Left hindlimb (tissue), 1 donor: Measurements from ENCODE around the gene L3MBTL4.
"Not testable (repeated sequence)": the region's sequence is repeated elsewhere in the genome, so short reads cannot be mapped to it uniquely, and the experiment has no call there.

Source experiments
- DNase-seq: peaks from one replicate; pipeline ENCODE4 v3.0.0-alpha.2; 2018

L3MBTL4 gene

DNA sequence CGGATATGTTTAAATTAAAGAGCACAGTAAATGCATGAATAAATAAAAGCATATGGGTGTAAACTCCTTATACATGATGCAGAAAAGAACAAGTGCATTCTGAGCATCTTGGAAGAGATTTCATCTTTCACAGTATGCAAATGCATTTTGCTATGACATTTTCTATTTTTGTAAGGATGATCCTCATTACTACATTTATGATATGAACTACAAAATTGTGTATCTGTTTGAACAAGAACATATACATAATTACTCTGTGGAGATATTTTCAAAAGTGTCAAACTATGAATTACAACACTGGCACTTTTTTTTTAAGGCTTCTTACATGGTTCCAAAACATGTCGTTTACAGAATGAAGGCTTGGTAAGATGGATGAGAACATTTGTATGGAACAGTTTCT lies 335.3 kb downstream of the L3MBTL4 start:
- no peak for DNase-seq

DNA sequence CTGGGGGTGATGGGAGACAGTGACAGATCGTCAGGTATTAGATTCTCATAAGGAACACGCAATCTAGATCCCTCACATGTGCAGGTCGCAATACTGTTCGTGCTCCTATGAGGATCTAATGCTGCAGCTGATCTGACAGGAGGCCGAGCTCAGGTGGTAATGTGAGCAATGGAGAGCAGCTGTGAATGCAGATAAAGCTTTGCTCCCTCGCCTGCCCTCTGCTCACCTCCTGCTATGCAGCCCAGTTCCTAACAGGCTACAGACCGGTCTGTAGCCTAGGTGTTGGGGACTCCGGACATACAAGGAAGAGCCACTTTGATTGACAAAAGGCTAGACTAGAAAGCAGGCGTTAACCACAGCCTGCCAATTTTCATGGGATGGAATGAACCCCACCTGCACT lies 335.8 kb downstream of the L3MBTL4 start:
- no peak for DNase-seq

GRCh38 chr18:6072423-6072822 lies 342.3 kb downstream of the L3MBTL4 start:
- not testable (repeated sequence) for DNase-seq

DNA sequence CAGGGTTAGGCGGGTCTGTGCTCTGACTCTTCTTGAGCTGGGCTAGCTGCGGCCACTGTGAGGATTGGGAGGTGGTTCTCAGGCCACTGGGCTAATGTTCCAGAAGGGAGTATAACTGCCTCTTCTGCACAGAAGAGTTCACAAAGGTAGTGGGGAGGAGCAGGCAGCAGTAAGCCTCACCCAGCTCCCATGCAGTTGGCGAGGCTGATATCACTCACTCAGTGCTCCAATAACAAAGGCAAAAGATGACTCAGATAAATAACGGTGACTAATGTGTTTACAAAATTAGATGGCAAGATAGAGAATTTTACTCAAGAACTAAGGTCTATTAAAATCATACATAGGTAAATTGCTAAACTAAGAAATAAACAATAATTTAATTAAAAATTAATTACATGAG lies 345.2 kb downstream of the L3MBTL4 start:
- no peak for DNase-seq

DNA sequence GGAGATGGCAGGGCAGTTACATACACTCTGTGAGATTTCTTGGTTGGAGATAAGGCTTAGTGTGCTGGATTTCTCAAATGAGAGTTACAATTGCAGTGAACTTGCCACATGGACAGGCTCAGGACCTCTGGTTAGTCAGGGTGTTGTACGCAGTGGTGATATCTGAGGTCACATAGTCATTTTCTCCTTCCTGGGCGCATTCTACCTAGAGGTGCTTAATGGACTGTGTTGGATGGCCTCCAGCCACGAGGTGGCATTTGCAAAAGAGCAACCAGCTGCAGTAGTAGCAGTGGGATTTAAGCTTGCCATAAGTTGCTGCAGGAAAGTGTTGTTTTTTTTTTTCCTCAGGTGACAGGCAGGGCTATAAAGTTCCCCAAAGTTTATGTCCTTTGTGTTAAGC lies 345.6 kb downstream of the L3MBTL4 start:
- no peak for DNase-seq

DNA sequence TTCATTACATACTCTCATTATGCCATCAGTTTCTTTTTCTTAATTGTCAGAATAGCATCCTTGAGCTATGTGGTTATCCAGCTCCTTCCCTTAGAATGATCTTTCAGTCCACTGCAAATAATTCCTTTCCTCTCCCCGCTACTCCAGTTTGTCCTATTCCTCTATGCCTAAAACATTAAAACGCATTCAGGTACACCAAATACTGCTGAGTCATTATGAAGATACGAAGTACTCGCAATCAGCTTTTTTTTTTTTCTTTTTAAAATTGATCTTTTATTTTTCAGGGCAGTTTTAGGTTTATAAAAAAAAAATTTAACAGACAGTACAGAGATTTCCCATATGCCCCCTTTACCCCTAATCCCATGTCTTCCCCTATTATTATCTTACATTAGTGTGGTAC lies 354.6 kb downstream of the L3MBTL4 start:
- no peak for DNase-seq

- DNase-seq: no peak
Observed at GRCh38 chr18:6059551-6059950, 355.2 kb downstream of the L3MBTL4 start.

GRCh38 chr18:6058941-6059340 lies 355.8 kb downstream of the L3MBTL4 start:
- DNase-seq: peak; percentile 64

- DNase-seq: no peak
Observed at GRCh38 chr18:6057604-6058003, 357.1 kb downstream of the L3MBTL4 start.

DNA sequence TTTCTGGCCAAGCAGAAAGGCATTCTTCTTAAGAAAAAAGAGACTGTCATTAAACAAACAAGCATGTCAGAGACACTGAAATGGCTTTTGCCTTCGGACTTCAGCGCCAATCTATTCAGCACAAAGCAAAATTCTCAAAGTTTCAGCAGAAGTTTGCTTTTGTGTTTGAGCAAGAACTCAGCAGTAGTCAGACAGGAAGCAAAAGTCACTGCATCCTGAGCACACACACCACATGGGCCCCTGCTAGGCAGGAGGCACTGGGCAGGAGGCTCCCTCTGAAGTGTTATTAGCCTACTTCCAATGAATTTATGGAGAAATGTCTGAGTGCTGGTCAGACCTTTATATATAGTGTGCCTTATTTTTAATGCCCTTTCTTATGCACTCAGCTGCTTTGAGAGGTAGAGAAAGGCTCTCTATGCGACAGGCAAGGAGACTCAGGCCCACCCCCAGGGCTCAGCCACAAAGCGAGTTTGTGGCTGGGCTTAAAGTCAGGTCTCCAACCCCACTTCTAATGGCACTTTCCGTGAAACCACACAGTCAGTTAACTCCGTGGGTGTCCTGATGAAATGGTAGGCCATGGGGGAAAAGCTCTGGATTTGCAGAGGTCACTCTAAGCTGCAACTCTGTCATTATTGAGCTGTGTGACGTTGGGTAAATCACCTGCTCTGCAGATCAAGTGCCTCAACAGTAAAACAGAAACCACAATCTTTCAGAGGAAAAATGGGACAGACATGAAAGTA lies 358.4 kb downstream of the L3MBTL4 start:
- DNase-seq: no peak

DNA sequence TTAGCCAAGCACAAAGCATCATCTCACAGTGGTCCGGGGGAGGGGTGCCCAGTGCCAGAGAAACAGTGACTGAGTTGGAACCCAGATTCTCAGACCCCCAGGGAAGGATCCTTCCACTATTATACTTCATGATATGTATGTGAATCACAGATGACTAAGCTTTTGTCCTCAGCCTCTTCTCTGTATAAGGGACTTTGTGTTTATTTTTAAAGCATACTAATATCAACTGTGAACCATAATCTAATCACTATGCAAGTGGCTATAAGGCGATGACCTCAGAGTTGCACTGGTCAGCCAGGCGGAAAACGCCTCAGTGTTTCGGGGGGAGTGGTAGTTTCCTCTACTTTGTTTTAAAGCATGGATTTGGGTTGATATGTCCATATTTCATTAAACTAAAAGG lies 359.0 kb downstream of the L3MBTL4 start:
- no peak for DNase-seq

DNA sequence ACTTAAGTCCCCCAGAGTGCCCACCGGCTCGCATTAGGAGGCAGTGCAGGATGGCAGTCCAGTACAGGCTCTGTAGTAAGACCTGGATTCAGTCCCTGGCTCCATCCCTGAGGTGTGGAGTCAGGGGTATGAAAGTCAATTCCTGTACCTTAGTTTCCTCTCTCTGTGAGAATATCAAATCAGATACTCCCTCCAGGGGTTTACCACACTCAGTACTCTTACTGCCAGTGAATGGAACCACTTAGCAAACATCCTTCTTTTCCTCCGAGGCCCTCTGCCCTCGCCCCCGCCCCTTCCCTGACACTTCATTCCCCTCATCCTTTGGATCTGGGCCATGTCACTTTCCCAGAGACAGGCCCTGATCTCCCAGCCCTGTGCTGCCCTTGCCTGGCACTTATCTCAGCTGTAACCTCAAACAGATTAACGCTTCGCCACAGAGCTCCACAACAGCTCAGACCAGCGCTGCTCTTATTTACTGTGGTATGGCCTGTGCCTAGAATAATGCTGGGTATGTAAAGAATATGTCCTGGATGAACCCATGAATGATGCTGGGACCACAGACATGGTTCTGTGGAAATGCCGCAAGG lies 360.4 kb downstream of the L3MBTL4 start:
- DNase-seq: no peak

DNA sequence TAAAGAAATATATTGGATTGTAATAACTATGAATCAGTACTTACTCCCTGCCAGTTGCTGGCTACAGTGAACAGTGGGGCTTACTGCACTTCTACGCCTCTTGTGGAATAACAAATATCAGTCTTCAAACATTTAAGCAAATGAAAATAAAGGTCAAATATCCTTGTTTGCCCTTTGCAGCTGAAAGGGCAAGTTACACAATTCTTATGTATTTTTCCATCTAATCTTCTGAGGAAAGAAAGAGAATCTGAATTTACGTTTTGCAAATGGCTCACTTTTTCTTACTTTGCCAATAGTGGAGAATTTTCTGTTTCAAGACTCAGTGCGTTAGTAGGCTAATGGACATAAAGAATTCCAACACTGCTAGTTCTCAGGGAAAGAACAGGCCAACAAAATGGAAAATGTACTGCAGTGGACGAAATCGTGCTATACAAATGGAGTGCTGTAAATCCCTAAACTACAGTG lies 362.2 kb downstream of the L3MBTL4 start:
- no peak for DNase-seq

GRCh38 chr18:6047596-6047995 lies 367.1 kb downstream of the L3MBTL4 start:
- not testable (repeated sequence) for DNase-seq

GRCh38 chr18:6044773-6045172 lies 369.9 kb downstream of the L3MBTL4 start:
- DNase-seq: no peak

GRCh38 chr18:6044319-6044718 lies 370.4 kb downstream of the L3MBTL4 start:
- DNase-seq: no peak

GRCh38 chr18:6039055-6039454 lies 375.7 kb downstream of the L3MBTL4 start:
- DNase-seq: no peak

DNA sequence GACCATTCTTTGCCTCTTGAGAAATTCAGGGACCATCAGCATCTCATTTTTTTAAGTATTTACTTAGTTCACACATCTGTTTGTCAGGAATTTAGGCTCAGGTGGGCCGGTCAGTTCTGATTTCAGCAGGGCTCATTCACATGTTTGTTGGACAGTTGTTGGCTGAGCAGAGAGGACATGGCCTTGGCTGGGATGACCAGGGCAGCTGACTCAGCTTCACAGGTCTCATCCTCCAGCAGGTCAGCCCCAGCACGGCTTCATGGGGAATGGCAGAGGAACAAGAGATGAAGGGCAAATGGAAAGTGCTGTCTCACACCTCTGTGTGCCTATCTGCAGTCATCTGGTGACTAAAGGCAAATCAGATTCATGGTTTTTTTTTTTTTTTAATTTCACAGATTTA lies 383.3 kb downstream of the L3MBTL4 start:
- no peak for DNase-seq

DNA sequence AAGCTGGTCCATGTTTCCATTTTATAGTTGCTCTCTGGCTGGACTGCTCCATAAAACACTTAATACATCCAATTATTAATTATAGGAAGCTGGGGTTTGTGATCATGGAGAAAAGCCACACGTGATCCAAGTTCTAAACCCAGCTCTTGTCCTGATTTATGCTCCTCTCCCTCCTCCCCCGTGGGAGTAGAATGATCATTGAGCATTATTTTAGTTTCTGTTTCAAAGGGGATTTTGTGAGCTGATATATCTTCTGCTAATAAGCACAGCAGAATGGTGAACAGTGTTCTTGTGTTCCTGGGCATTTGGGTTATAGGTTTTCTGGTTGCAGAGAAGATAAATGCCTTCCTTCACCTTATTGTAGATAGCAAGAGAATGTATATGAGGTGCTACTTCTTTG lies 383.7 kb downstream of the L3MBTL4 start:
- DNase-seq: no peak

DNA sequence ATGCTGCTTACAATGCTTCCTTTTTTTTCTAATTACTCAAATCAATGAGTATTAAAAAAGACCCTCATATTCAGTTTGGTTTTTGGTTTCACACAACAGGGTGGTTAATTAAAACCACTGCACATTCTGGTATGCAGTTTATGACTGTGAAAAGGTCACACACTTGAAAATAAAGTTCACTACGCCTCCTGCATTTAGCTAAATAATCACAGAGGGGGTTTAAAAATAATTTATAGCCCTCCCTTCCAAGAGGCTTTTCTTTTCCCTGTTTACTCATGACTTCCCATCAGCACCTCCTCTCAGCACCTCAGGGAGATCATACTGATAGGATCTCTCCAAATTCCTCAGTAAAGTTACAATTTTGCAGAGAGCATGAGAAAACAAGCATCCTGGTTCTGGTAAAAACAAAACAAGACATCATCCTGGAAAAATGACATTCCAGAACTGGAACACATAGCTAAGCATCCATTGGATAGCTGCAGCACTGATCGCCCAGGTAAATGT lies 389.9 kb downstream of the L3MBTL4 start:
- DNase-seq: no peak

- DNase-seq: no peak
Observed at GRCh38 chr18:6023551-6023950, 391.2 kb downstream of the L3MBTL4 start.

- no peak for DNase-seq
Observed at GRCh38 chr18:6022845-6023244, 391.9 kb downstream of the L3MBTL4 start.

GRCh38 chr18:6022074-6022444 lies 392.7 kb downstream of the L3MBTL4 start:
- no peak for DNase-seq

GRCh38 chr18:6021306-6022073 lies 393.2 kb downstream of the L3MBTL4 start:
- no peak for DNase-seq
